GM18858 (cell line): Measurements from ENCODE around the gene PARD3.
"Not testable (repeated sequence)": the region's sequence is repeated elsewhere in the genome, so short reads cannot be mapped to it uniquely, and the experiment has no call there.

Experiments used
- ATAC-seq: cut with Tn5 transposase; IDR thresholded peaks from one replicate; pipeline ENCODE4 v1.9.1; 2021; ENCODE audit not compliant: unreplicated experiment

The PARD3 gene

GRCh38 chr10:34433241-34434076, 381.6 kb downstream of the PARD3 start:
- no peak for ATAC-seq

GRCh38 chr10:34432589-34432988, 382.5 kb downstream of the PARD3 start:
- no peak for ATAC-seq

- no peak for ATAC-seq
Measured at GRCh38 chr10:34430685-34431084, 384.4 kb downstream of the PARD3 start.

GRCh38 chr10:34428501-34428900, 386.6 kb downstream of the PARD3 start:
- ATAC-seq: no peak

GRCh38 chr10:34427911-34428216, 387.2 kb downstream of the PARD3 start:
- no peak for ATAC-seq

GRCh38 chr10:34427158-34427910, 387.8 kb downstream of the PARD3 start:
- ATAC-seq: not testable (repeated sequence)

DNA sequence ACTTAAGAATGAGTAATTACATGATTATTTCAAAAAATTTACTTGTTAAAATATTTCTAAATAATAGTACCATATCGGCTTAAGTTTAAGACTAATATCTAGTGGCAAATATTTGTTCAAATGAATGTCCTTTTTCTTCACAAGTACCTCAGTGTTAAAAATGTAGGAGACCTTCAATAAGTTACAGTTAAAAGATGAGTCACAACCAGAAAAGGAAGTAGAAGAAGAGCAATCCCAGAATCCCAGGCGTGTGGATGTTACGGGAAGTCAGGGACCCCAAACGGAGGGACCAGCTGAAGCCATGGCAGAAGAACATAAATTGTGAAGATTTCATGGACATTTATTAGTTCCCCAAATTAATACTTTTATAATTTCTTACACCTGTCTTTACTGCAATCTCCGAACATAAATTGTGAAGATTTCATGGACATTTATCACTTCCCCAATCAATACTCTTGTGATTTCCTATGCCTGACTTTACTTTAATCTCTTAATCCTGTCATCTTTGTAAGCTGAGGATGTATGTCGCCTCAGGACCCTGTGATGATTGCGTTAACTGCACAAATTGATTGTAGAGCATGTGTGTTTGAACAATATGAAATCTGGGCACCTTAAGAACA, 388.4 kb downstream of the PARD3 start:
- ATAC-seq: not testable (repeated sequence)

DNA sequence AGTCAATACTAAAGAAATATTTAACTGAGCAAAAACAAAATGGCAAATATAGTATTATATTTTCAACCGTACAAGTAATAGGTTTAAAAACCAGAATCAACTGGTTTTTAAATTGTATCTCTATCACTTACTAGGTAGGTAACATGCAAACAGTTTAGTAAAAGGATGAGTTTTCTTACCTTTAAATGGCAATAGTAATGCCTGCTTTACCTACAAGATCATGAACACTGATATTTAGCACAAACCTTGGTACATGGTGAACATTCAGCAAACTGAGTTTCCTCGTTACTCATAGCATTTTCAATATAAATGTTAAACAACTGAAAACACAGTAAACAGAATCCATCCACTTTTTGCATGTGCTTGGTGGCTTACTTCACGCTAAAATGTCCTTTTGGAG, 389.1 kb downstream of the PARD3 start:
- ATAC-seq: no peak

DNA sequence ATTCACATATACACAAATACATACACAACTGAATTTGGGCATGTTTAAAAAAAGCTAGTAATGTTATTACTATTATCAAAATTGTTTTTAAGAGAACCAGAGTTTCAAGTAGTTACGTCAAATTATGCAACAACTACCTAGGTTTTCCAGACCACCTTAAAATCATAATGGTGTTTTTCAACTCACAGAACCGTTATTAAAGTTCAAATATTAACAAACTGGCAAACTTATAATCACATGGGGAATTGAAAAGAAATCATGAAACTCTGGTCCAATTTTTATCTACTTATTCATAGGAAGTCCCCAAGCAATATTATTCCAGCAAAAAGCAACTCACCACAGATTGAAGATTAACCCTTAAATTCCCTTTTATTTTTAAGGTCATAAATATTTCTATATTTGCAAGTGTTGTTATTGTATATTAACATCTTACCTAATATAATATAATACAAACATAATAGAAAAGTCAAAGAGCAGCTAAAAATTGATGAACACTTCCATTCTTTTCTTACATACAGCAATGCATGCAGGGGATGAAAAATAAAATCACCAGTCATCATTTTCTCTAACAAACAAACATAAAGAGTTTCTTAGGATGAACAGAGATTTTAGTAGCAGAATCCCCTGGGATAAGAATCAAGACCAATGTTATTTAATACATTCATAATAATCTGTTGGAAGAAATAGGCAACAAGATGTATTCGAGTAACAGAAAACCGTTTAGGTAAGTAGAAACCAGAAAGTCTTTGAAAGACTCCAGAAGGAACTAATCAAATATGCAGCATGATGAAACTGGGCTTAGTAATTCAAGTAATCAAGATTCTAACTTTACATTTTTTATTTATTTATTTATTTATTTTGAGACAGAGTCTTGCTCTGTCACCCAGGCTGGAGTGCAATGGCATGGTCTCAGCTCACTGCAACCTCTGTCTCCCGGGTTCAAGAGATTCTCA, 391.1 kb downstream of the PARD3 start:
- no peak for ATAC-seq

DNA sequence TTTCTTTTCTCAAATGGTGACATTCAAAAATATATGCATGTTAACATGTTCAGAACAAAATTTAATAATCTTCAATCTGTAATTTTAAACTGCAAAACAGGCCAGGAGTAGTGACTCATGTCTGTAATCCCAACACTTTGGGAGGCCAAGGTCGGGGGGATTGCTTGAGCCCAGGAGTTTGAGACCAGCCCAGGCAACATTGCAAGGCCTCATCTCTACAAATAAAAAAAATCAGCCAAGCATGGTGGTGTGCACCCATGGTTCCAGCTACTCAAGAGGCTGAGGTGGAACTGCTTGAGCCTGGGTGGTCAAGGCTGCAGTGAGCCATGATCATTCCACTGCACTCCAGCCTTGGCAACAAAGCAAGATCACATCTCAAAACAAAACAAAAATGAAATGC, 394.3 kb downstream of the PARD3 start:
- ATAC-seq: no peak

DNA sequence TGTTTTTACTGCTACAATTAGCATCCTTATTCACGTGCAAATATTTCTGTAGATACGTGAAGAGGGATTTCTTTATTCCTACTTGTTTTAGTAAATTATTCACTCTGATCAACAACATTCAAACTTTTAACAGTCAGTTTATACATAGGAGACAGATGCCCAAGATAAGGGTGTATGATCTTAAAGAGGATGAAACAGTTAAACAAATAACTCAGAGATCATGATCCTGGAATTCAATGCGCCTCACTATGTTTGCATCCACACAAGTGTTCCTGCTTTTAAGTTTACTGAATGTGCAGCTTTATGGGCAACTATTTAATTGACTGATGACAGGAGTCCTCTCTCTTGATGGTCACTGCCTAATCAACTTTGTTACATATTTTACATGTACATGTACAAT, 394.8 kb downstream of the PARD3 start:
- ATAC-seq: no peak

- no peak for ATAC-seq
Measured at GRCh38 chr10:34415039-34415438, 400.1 kb downstream of the PARD3 start.

- ATAC-seq: no peak
Measured at GRCh38 chr10:34413756-34414587, 401.1 kb downstream of the PARD3 start.

DNA sequence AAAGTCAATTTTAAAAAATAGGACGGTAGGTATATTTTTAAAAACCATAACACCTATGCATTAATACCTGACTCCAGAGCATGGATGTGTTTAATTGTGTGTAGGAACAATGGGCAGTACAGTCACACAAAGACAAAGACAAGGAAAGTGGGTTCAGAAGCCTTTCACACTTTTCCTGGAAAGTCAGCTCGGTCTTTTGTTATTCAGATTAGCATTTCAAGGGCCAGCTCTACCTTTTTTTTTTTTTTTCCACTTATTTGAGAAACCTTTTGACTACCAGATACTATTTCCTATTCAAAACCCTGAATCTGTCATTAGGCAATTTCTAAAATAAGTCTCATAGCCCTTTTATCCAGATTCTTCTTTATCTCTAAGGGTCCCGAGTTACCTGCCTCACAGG, 401.9 kb downstream of the PARD3 start:
- ATAC-seq: no peak

- ATAC-seq: no peak
Measured at GRCh38 chr10:34408956-34409355, 406.1 kb downstream of the PARD3 start.

- no peak for ATAC-seq
Measured at GRCh38 chr10:34408381-34408780, 406.7 kb downstream of the PARD3 start.

DNA sequence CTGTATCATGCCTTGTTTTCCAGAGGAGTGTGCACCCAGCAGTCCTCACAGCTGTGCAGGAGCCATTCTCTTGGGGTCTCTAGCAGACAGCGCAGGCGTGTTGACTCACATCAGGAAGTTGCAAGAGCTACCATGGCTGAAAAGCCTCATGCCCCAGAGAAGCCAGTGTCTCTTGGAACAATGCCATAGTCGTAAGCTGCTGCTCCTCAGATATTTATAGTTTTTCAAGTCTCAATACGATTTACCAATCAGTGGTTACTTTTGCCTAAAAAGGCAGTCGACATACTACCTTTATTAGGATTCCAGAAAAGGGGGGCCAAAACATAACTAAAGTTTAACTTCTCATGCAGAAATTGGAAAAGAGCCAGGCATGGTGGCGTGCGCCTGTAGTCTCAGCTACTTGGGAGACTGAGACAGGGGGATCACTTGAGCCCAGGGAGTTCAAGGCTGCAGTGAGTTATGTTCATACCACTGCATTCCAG, 407.7 kb downstream of the PARD3 start:
- no peak for ATAC-seq

DNA sequence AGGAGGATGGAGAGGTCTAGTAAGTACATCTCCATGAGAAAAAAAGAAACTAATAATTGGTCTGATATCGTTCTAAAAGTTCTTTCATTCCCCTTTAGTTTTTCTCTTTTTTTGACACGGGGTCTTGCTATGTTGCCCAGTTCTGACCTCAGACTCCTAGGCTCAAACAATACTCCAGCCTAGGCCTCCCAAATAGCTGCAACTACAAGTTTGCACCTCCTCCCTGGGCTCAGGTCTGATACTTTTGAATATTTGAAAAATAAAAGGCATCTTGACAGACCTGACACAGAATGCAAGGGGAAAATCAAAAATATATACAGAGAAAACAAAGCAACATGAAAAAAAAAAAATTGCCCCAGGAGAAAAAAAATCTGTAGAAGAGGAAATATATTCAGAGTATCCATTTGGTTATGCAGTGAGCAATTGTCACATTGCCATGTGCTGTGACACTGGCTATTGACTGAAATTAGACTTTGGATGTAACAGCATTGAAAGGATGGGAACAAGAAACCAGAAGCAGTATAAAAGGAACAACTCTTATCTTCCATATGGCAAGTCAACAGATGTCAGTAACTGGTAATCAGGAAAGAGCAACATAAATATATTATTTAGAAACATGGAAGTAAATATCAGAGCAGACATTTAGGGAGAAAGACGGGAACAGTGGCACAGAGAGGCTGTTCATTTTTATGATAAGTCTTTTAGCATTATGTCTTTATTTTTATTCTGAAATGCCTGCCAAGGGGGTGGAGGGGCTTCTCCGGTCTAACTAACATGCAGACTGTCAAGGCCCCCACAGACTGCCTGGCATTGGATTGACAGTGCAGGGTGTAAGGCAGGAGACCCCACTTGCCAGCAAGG, 408.4 kb downstream of the PARD3 start:
- ATAC-seq: no peak
